ENCODE results near the gene APOE. TPM values are rescaled to one million over a fixed set of nuclear protein-coding genes. Genes with fewer than 3 reads are reported as not detected.

The APOE gene
- total and polyA plus RNA-seq, 2 of the 13 experiments (the other 11 are each of a cell fraction or from before 2014, with no cell fraction given), result 1,328 to 1,470 TPM

DNA sequence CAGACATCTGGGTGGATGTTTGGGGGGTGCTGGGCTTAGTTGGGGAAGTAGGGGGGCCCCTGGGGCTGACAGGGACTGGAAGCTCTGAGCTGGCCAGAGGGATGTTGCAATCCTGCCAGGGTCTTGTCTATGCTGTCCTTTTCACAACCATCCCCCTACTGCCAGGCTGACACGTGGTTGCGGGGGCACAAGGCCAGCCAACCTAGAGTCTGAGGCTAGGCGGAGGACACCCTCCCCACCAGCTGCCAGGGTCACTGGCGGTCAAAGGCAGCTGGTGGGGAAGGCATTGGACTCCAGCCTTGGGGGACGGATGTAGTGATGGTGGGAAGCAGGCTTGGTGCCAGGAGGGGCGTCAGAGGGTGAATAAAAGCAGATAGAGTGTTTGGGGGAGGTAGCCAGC, 7.3 kb downstream of the APOE start (continued):
- TF ChIP-seq SKIL (CRISPR knock-in tag; IDR thresholded peaks at IDR 0.05; ENCODE audit: borderline replicate concordance), result peak; percentile 99
- no peak for TF ChIP-seq SP2 (CRISPR knock-in tag; IDR thresholded peaks at IDR 0.05)
- peak; percentile 86; the same call in 1 of the 2 replicates for TF ChIP-seq MEIS2 (CRISPR knock-in tag; IDR thresholded peaks at IDR 0.05)
- TF ChIP-seq, protein P1, sequence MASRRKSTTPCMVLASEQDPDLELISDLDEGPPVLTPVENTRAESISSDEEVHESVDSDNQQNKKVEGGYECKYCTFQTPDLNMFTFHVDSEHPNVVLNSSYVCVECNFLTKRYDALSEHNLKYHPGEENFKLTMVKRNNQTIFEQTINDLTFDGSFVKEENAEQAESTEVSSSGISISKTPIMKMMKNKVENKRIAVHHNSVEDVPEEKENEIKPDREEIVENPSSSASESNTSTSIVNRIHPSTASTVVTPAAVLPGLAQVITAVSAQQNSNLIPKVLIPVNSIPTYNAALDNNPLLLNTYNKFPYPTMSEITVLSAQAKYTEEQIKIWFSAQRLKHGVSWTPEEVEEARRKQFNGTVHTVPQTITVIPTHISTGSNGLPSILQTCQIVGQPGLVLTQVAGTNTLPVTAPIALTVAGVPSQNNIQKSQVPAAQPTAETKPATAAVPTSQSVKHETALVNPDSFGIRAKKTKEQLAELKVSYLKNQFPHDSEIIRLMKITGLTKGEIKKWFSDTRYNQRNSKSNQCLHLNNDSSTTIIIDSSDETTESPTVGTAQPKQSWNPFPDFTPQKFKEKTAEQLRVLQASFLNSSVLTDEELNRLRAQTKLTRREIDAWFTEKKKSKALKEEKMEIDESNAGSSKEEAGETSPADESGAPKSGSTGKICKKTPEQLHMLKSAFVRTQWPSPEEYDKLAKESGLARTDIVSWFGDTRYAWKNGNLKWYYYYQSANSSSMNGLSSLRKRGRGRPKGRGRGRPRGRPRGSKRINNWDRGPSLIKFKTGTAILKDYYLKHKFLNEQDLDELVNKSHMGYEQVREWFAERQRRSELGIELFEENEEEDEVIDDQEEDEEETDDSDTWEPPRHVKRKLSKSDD (CRISPR knock-in tag; IDR thresholded peaks at IDR 0.05; ENCODE audit: low read depth), result no peak
- peak; percentile 96 for TF ChIP-seq ZNF687 (CRISPR knock-in tag; IDR thresholded peaks at IDR 0.05)
- TF ChIP-seq ZNF367 (CRISPR knock-in tag; IDR thresholded peaks at IDR 0.05; ENCODE audit: borderline replicate concordance), result no peak
- TF ChIP-seq DNMT1 (CRISPR knock-in tag; IDR thresholded peaks at IDR 0.05), result no peak
- peak; percentile 43 for TF ChIP-seq KDM2A (CRISPR knock-in tag; IDR thresholded peaks at IDR 0.05; ENCODE audit: borderline replicate concordance, low read depth)
- no peak for TF ChIP-seq SUZ12 (IDR thresholded peaks at IDR 0.05; ENCODE audit: low read depth, low read length)
- TF ChIP-seq CCAR2 (optimal IDR thresholded peaks at IDR 0.05; ENCODE audit: low read depth, low read length), result no peak
- TF ChIP-seq NR2C2 (CRISPR knock-in tag; IDR thresholded peaks at IDR 0.05; ENCODE audit: borderline replicate concordance), result peak; percentile 75
- TF ChIP-seq ZNF207 (IDR thresholded peaks at IDR 0.05; ENCODE audit: borderline replicate concordance), result no peak
- TF ChIP-seq, protein P2, sequence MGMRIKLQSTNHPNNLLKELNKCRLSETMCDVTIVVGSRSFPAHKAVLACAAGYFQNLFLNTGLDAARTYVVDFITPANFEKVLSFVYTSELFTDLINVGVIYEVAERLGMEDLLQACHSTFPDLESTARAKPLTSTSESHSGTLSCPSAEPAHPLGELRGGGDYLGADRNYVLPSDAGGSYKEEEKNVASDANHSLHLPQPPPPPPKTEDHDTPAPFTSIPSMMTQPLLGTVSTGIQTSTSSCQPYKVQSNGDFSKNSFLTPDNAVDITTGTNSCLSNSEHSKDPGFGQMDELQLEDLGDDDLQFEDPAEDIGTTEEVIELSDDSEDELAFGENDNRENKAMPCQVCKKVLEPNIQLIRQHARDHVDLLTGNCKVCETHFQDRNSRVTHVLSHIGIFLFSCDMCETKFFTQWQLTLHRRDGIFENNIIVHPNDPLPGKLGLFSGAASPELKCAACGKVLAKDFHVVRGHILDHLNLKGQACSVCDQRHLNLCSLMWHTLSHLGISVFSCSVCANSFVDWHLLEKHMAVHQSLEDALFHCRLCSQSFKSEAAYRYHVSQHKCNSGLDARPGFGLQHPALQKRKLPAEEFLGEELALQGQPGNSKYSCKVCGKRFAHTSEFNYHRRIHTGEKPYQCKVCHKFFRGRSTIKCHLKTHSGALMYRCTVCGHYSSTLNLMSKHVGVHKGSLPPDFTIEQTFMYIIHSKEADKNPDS (CRISPR knock-in tag; IDR thresholded peaks at IDR 0.05), result no peak
- TF ChIP-seq SAFB2 (CRISPR knock-in tag; IDR thresholded peaks at IDR 0.05; ENCODE audit: borderline replicate concordance, low read depth), result no peak
- TF ChIP-seq, protein P3, sequence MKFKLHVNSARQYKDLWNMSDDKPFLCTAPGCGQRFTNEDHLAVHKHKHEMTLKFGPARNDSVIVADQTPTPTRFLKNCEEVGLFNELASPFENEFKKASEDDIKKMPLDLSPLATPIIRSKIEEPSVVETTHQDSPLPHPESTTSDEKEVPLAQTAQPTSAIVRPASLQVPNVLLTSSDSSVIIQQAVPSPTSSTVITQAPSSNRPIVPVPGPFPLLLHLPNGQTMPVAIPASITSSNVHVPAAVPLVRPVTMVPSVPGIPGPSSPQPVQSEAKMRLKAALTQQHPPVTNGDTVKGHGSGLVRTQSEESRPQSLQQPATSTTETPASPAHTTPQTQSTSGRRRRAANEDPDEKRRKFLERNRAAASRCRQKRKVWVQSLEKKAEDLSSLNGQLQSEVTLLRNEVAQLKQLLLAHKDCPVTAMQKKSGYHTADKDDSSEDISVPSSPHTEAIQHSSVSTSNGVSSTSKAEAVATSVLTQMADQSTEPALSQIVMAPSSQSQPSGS (CRISPR knock-in tag; IDR thresholded peaks at IDR 0.05), result peak; percentile 63; the same call in 1 of the 2 replicates
- TF ChIP-seq FOXC1 (CRISPR knock-in tag; IDR thresholded peaks at IDR 0.05; ENCODE audit: borderline replicate concordance), result peak; percentile 70; the same call in 1 of the 2 replicates
- TF ChIP-seq RFXANK (CRISPR knock-in tag; IDR thresholded peaks at IDR 0.05), result peak; percentile 79; the same call in 1 of the 2 replicates

All from HepG2 (cell line).